HG02798 (cell line): ENCODE measurements around the gene DMXL2.
"Not testable (repeated sequence)": the region's sequence is repeated elsewhere in the genome, so short reads cannot be mapped to it uniquely, and the experiment has no call there.

Experiments used
- ATAC-seq: cut with Tn5 transposase; IDR thresholded peaks from one replicate; pipeline ENCODE4 v1.9.1; 2021; ENCODE audit warnings: mild to moderate bottlenecking; ENCODE audit not compliant: unreplicated experiment, poor library complexity

Gene DMXL2

DNA sequence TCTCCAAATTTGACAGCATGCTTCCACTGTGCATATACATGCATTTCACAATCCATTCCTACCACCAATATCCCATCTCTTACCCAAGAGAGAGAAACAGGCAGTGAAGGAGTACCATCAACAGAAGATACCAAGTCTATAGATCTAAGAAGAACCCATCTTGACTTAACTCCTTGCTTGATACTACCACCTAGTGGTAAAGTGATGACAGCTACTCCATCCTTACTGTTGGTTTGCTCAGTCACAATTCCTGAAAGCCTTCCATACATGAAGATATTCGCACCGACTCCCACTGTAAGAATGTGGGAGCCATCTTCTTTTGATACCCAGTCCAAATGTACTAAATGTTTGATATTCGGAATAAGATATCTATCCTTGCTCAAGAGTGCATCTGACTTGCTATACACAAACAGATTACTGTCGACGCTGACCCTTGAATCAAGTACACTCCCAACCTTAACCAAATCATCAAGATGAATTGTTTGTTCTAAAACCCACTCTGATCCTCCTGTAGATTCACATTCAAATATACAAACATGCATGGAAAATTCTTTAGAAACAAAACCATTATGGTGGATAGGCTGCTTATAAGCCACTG lies 123.1 kb downstream of the DMXL2 start:
- ATAC-seq = no peak

GRCh38 chr15:51497806-51498205 lies 124.8 kb downstream of the DMXL2 start:
- ATAC-seq = no peak

GRCh38 chr15:51496246-51496645 lies 126.3 kb downstream of the DMXL2 start:
- ATAC-seq = no peak

GRCh38 chr15:51494411-51495314 lies 127.9 kb downstream of the DMXL2 start:
- no peak for ATAC-seq

DNA sequence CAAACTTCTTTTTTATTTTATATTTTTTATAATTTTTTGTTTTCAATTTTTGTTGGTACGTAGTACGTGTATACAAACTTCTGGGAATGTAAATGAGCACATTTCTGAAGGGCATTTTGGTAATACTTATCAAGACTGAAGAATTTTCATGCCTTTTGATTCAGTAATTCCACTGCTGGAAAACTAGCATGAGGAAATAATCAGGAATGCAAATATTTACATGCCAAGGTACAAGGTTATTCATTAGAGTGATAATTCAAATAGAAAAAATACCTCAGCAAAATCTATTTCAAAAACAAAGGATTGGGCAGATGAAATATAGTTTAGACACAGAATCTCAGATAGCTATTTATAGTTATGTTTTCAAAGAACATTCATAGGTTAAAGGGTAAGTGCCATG lies 128.7 kb downstream of the DMXL2 start:
- no peak for ATAC-seq

DNA sequence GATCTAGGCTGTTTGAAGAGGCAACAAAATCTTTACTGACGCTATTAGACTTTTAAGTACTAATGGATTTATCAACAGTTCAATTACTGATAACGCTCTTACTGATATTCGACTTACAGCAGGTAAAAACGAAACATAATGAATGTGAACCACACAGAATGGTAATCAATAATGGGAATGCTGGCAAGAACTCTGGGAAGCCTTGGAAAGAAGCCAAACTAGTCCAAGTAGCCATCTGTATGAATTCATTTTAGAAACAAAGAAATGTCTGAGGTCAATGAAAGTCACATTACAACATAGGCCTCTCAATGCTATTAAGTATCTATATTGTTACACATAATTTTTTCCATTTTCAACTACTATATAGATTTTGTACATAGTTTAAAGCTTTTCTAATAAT lies 130.0 kb downstream of the DMXL2 start:
- no peak for ATAC-seq

- no peak for ATAC-seq
Observed at GRCh38 chr15:51491941-51492340, 130.6 kb downstream of the DMXL2 start.

DNA sequence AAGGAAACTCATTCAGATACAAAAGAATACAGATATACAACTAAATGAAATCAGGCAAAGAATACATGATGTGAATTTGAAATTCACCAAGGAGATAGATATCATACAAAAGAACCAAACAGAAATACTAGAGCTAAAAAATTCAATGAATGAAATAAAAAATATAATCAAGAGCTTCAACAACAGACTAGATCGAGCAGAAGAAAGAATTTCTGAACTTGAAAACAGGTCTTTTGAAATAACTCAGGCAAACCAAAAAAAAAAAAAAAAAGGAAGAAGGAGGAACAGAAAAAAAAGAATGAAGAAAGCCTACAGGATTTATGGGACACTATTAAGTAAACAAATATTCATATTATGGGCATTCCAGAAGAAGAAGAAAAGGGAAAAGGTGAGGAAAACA lies 137.8 kb downstream of the DMXL2 start:
- no peak for ATAC-seq

DNA sequence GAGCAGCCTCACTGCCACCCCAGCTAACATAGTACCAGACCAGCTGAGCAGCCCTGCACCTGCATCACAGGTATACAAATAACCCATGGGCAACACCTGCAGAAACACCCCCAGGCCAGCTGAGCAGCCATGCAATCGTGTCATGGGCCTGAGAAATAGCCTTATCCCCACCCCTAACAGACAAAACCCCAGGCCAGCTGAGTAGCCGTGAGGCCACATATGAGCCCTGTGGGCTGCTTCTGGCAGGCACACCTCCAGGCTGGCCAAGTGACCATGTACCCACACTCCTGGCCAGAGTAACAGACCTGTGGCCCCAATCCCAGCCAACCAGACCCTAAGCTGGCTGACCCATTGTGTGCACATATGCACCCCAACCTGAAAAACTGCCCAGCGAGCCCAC lies 138.6 kb downstream of the DMXL2 start:
- no peak for ATAC-seq

DNA sequence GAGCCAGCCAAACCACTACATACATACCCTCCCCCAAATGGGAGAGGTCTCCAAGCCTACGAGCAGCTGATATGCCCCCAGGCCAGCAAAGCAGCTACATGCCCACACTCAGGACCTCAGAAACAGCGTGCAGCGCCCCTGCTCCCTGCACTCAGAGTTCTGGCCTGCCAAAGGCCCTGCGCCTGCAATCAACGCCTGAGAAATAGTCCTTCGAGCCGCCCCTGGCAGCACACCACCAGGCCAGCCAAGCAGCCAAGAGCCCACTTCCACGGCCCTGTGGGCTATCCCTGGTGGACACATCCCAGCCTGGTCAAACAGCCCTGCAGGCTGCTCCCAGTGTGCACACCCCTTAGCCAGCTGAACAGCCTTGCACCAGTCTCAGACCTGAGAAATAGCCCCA lies 139.1 kb downstream of the DMXL2 start:
- ATAC-seq = no peak

- ATAC-seq = no peak
Observed at GRCh38 chr15:51475736-51476135, 146.8 kb downstream of the DMXL2 start.

DNA sequence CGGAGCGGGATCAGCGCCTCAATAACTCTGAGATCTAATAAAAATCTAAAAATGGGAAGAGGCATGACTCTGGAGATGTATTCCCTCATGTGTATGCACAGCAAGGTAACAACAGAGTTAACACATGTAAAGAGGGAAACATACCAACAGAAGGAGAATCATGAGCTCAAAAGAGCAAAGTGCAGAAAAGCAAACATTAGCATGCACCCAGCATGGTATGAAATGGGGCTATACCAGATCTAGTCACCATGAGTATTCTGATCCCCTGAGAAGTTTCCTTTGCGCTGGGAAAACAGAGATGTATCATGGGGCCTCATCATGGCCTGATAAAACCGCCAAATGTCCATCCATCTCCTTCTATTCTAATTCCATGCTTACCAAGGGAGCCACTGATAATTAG lies 152.1 kb downstream of the DMXL2 start:
- no peak for ATAC-seq

- no peak for ATAC-seq
Observed at GRCh38 chr15:51460796-51461195, 161.8 kb downstream of the DMXL2 start.

DNA sequence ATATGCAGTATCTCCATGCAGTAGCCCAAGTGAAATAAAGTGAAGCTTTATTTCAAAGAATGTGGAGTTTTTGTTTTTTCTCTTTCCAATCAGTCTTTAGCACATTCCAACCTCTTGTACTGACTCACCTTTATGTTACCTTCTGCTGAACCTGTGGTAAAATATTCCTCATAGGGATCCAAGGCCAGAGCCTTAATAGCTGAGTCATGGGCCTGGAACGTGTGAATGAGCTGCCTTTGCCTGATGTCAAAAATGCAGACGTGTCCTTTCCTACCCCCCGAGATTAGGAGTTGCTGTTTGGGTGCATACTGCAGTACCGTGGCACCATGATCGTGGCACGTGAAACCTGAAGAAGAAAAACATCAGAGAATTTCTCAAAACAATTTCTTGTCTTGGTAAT lies 172.6 kb downstream of the DMXL2 start:
- no peak for ATAC-seq

GRCh38 chr15:51448622-51449399 lies 173.8 kb downstream of the DMXL2 start:
- no peak for ATAC-seq

DNA sequence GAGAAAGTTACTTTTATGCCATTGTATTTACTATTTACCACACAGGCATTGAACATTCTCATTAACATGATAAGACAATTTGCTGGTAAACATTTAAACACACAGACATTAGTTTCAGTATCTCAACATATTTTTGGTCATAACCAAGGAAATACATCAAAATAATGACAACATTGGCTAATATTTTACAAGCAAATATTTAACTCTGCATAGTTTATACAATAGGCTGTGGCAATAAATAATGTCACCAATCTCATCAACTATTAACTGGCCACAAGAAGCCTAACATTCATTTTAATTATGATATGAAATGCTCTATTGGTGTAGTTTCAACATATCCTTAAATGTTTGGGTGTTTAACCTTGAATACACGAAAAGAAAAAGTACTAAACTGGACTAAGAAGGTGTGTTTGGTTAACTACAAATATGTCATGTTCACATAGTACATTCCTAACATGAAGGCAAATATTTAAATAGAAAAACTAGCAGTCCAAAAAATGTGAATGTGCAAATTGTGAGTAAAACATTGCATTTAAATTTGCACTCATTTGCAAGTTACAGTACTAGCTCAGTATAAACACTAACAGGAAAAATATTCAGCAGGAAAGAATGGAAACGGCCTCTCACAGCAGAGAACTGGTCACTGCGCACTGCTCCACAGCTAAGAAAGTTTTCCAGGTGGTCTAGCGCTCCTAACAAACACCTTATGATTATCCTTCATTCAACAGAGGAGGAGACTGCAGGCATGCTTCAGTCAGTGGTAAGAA lies 174.5 kb downstream of the DMXL2 start:
- ATAC-seq = no peak

GRCh38 chr15:51446029-51446744 lies 176.4 kb downstream of the DMXL2 start:
- not testable (repeated sequence) for ATAC-seq

DNA sequence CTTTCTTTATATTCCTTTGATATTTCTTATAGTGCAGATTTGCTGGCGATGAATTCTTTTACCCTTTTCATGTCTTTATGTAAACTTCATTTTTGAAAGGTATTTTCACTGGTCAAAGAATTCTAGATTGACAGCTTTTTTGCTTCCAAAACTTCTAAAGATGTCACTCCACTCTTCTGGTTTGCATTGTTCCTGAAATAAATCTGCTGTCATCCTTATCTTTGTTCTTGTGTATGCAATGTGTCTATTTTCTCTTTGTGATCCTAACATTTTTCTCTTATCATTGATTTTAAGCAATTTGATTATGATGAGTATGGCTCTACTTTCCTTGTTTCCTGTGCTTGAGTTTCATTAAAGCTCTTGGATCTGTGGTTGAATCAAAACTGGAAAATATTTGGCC lies 177.8 kb downstream of the DMXL2 start:
- no peak for ATAC-seq

DNA sequence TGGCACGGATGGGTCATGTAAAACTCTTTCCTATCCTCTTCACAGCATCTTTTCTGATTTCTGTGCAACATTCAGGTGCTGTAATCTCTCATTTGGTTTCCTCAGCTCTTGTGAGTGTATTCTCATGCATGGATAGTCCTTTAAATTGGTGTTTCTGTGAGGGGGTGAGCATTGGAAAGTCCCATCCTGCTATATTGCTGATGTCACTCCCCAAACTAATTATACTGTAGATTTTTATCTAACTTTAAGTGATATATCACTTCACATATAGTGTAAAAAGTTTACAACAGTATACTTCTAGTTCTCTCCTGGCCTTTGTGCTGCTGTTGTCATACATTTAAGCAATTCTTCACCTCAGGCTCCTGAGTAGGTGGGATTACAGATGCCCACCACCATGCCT lies 178.5 kb downstream of the DMXL2 start:
- ATAC-seq = no peak
